Measurements from ENCODE around the gene CCDC159. TPM values are rescaled to one million over a fixed set of nuclear protein-coding genes. Genes with fewer than 3 reads are reported as not detected.

The CCDC159 gene
- total RNA-seq, 1 experiment from 2014 or later: 9.4 TPM

DNA sequence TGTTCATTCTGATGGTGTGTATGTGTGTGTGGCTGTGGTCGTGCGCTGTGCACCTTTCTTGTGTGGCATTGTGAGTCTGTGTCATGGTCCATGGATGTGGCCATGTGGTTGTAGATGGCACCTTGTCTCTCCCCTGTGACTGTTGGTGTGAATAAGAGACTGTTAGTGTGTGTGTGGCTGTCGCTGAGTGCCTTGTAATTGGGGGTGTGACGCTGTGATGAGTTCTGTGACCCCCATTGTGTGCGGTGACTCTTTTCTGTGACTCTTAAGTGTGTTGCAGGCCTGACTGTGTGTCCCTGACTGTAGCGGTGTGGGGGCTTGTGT is 9.7 kb downstream of the CCDC159 start:
- Histone ChIP-seq H3K9me2 (ENCODE audit: insufficient read depth) (no peaks in the 10 kb centered on the region), H4K20me1 (ENCODE audit: insufficient read depth) (peaks cover 6% of the 10 kb centered on the region; the same call in 1 of the 2 replicates), H3K36me3 (ENCODE audit: low read depth) (no peaks in the 10 kb centered on the region), H2AFZ (no peak overlapping the region), H3K79me2 (ENCODE audit: low read depth) (peaks cover 7% of the 10 kb centered on the region), H3K27ac (no peak overlapping the region), H3F3A (ENCODE audit: insufficient read depth, low read depth) (peaks cover 30% of the 10 kb centered on the region; the same call in 1 of the 2 replicates), H3K4me1 (replicated peaks; ENCODE audit: insufficient read depth) (peaks cover 25% of the 10 kb centered on the region), H3K4me3 (peak overlapping the region; percentile 74), H3K4me2 (peak overlapping the region; percentile 99), H3K27me3 (ENCODE audit: insufficient read depth, low read depth) (no peaks in the 10 kb centered on the region), H3K9me3 (ENCODE audit: insufficient read depth, low read depth) (no peaks in the 10 kb centered on the region)
- TF ChIP-seq, protein P1, sequence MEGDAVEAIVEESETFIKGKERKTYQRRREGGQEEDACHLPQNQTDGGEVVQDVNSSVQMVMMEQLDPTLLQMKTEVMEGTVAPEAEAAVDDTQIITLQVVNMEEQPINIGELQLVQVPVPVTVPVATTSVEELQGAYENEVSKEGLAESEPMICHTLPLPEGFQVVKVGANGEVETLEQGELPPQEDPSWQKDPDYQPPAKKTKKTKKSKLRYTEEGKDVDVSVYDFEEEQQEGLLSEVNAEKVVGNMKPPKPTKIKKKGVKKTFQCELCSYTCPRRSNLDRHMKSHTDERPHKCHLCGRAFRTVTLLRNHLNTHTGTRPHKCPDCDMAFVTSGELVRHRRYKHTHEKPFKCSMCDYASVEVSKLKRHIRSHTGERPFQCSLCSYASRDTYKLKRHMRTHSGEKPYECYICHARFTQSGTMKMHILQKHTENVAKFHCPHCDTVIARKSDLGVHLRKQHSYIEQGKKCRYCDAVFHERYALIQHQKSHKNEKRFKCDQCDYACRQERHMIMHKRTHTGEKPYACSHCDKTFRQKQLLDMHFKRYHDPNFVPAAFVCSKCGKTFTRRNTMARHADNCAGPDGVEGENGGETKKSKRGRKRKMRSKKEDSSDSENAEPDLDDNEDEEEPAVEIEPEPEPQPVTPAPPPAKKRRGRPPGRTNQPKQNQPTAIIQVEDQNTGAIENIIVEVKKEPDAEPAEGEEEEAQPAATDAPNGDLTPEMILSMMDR (conservative IDR thresholded peaks at IDR 0.05): no peak
- no peak for TF ChIP-seq EZH2 (IDR thresholded peaks at IDR 0.05; ENCODE audit: low read depth)
- no peak for DNase-seq
- intact Hi-C loops (cut with micrococcal nuclease; ENCODE audit: unreplicated experiment): no loop called here
- ChIA-PET POLR2A (ENCODE audit: unreplicated experiment) (no interaction called here), CTCF (no interaction called here)
- BruUV-seq (replicated peaks): TSS peak; percentile 60

DNA sequence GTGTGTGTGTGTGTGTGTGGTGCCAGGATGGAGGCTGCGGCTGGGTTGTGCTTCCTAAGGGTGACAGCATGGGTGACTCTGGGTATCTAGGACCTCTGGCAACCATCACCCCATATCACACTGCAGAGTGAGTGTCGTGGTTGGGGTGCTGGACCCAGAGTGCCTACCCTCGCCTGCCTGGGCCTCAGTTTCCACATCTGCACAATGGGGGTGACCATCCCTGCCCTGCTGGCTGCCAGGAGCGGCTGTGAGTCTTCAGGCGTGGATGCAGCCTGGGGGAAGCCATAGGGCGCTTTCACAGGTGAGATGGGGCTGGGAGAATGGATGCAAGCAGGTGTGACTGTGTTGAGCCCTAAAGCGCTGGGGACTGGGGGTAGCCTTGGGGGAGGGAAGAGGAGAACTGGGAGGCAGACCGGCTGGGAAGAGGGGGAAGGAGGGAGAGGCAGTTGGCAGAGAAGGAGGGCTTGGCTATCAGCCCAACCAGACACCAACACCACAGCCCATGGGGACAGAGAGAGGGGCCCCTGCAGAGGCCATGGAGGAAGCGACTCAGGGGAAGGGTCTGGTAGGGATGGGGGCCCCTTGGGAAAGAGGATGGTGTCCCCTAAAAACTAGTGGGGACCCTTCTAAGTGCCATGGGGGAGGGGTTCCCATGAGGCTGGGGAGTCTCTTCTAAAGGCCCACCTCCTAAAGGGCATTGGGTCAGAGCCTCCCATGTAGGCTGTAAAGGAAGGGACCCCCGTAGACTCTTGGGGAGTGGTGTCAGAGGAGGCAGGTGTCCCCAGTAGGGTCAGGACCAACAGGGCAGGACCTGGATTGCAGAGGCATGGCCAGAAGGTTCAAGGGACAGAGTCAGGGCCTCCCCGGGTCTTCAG is 10.6 kb downstream of the CCDC159 start:
- H3K27me3 ChIP-seq (ENCODE audit: insufficient read depth, low read depth): no peaks in the 10 kb centered on the region
- CTCF ChIA-PET: no interaction called here
- DNase-seq: no peak
- no peak overlapping the region for H3K4me3 ChIP-seq
- POLR2A ChIA-PET (ENCODE audit: unreplicated experiment): no interaction called here
- H2AFZ ChIP-seq: no peak overlapping the region
- H4K20me1 ChIP-seq (ENCODE audit: insufficient read depth): peaks cover 6% of the 10 kb centered on the region
- H3K36me3 ChIP-seq (ENCODE audit: low read depth): no peaks in the 10 kb centered on the region
- intact Hi-C loops (cut with micrococcal nuclease; ENCODE audit: unreplicated experiment): no loop called here
- peak overlapping the region; percentile 99; the same call in 1 of the 2 replicates for H3K4me2 ChIP-seq
- BruUV-seq (replicated peaks): no TSS peak
- no peak for TF ChIP-seq EZH2 (IDR thresholded peaks at IDR 0.05; ENCODE audit: low read depth)
- TF ChIP-seq, protein P1 (conservative IDR thresholded peaks at IDR 0.05): no peak
- H3K9me3 ChIP-seq (ENCODE audit: insufficient read depth, low read depth): no peaks in the 10 kb centered on the region
- peaks cover 7% of the 10 kb centered on the region for H3K79me2 ChIP-seq (ENCODE audit: low read depth)
- H3F3A ChIP-seq (ENCODE audit: insufficient read depth, low read depth): peaks cover 30% of the 10 kb centered on the region; the same call in 1 of the 2 replicates
- no peaks in the 10 kb centered on the region for H3K9me2 ChIP-seq (ENCODE audit: insufficient read depth)
- H3K27ac ChIP-seq: no peak overlapping the region
- peaks cover 25% of the 10 kb centered on the region for H3K4me1 ChIP-seq (replicated peaks; ENCODE audit: insufficient read depth)

DNA sequence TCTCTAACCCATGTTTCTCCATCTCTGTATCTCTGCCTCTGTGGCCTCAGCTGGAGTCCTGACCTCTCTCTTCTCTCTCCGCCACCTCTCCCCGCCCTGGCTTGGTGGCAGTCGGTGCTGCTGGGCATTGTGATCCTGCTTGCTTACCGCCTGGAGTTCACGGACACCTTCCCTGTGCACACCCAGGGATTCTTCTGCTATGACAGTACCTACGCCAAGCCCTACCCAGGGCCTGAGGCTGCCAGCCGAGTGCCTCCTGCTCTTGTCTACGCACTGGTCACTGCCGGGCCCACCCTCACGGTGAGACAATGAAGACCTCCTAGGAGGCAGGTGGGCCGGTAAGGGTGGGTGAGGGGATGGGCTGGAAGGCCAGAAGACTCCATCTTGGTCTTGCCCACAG is 13.1 kb downstream of the CCDC159 start:
- POLR2A ChIA-PET (ENCODE audit: unreplicated experiment): no interaction called here
- Histone ChIP-seq H3K4me3 (no peak overlapping the region), H3K9me2 (ENCODE audit: insufficient read depth) (no peaks in the 10 kb centered on the region), H3K4me2 (no peak overlapping the region; the same call in 1 of the 2 replicates), H3K79me2 (ENCODE audit: low read depth) (peaks cover 7% of the 10 kb centered on the region), H3K36me3 (ENCODE audit: low read depth) (peaks cover 5% of the 10 kb centered on the region; the same call in 1 of the 2 replicates), H4K20me1 (ENCODE audit: insufficient read depth) (peaks cover 6% of the 10 kb centered on the region), H3K4me1 (replicated peaks; ENCODE audit: insufficient read depth) (peaks cover 25% of the 10 kb centered on the region), H2AFZ (no peak overlapping the region), H3K9me3 (ENCODE audit: insufficient read depth, low read depth) (no peaks in the 10 kb centered on the region), H3K27ac (no peak overlapping the region), H3F3A (ENCODE audit: insufficient read depth, low read depth) (peaks cover 30% of the 10 kb centered on the region; the same call in 1 of the 2 replicates), H3K27me3 (ENCODE audit: insufficient read depth, low read depth) (no peaks in the 10 kb centered on the region)
- intact Hi-C loops (cut with micrococcal nuclease; ENCODE audit: unreplicated experiment): no loop called here
- BruUV-seq (replicated peaks): no TSS peak
- DNase-seq: peak; percentile 61 to 77
- TF ChIP-seq, protein P1 (conservative IDR thresholded peaks at IDR 0.05): no peak
- TF ChIP-seq EZH2 (IDR thresholded peaks at IDR 0.05; ENCODE audit: low read depth): no peak
- CTCF ChIA-PET: no interaction called here
